ENCODE results near the gene ARL15.

- TF ChIP-seq CTCF (IDR thresholded peaks at IDR 0.05; ENCODE audit: low read depth, low read length) (no peak), EZH2phosphoT487 (IDR thresholded peaks at IDR 0.05; ENCODE audit: low read depth) (no peak)
Measured at GRCh38 chr5:54263447-54263846, 46.9 kb downstream of the ARL15 start.

Measured in OCI-LY3 (cell line).